ENCODE results near the gene FBXO36. TPM values are rescaled to one million over a fixed set of nuclear protein-coding genes. Genes with fewer than 3 reads are reported as not detected.
A peak's percentile ranks its signal among the peaks of the same experiment; 100 is the strongest.

Gene FBXO36
- total and polyA plus RNA-seq, 10 of the 15 experiments (the other 5 are each of a cell fraction or from before 2014, with no cell fraction given): 0.79 to 2.7 (median 1.3) TPM

- no peaks in the 10 kb centered on the region for H4K20me1 ChIP-seq (ENCODE audit: control insufficient read depth, insufficient read depth)
- in situ Hi-C loops (cut with MboI): no loop called here
- H3K9me3 ChIP-seq (replicated peaks; ENCODE audit: control insufficient read depth, insufficient read depth, low read length): no peaks in the 10 kb centered on the region
- DNase-seq (ENCODE audit: low read depth, low spot score) (no peak), FAIRE-seq (peak; percentile 69), ATAC-seq (peak; percentile 84)
- 0% methylated on average over 1 of the region's 1 CpG for WGBS (ENCODE audit: insufficient coverage, insufficient replicate concordance, low lambda C conversion rate, missing lambda C conversion rate)
- no TSS peak for BruUV-seq (replicated peaks)
- H3K4me2 ChIP-seq (ENCODE audit: control insufficient read depth, insufficient read depth): peak overlapping the region; percentile 20
- H3K4me3 ChIP-seq: no peak overlapping the region
- no peak overlapping the region for H3K9ac ChIP-seq (ENCODE audit: control insufficient read depth, insufficient read depth, low read length)
- SMC1A ChIA-PET (ENCODE audit: uncharacterized antibody, unreplicated experiment): no interaction called here
- H3K27me3 ChIP-seq (replicated peaks in 1 of 2; ENCODE audit: control insufficient read depth in 2 of 2, insufficient read depth in 2 of 2, low read length in 1 of 2): no peaks in the 10 kb centered on the region
- no peaks in the 10 kb centered on the region for H3K36me3 ChIP-seq (ENCODE audit: control insufficient read depth in 2 of 2, insufficient read depth in 2 of 2, low read length in 1 of 2)
- intact Hi-C loops (cut with micrococcal nuclease; ENCODE audit: unreplicated experiment): no loop called here
- H3K4me1 ChIP-seq (ENCODE audit: control insufficient read depth, insufficient read depth, low read length): peaks cover 3% of the 10 kb centered on the region; the same call in 1 of the 2 replicates
- no peak overlapping the region for H3K27ac ChIP-seq (ENCODE audit: control insufficient read depth, insufficient read depth)
- RAD21 ChIA-PET (ENCODE audit: unreplicated experiment): no interaction called here
- no peak overlapping the region for H2AFZ ChIP-seq (ENCODE audit: control insufficient read depth, low read depth, low read length)
- no peaks in the 10 kb centered on the region for H3K79me2 ChIP-seq (ENCODE audit: control insufficient read depth, insufficient read depth, low read length)
- POLR2A ChIA-PET: interaction anchor here (0.7 kb wide), 1 partner anchor 25 kb away, joined by 3 read pairs; no protein-coding TSS in a partner anchor
- CTCF ChIA-PET: no interaction called here
- TF ChIP-seq BCL11A (IDR thresholded peaks at IDR 0.05; ENCODE audit: low read depth, low read length): peak; percentile 48; the same call in 1 of the 2 replicates
- TF ChIP-seq IRF4 (IDR thresholded peaks at IDR 0.05; ENCODE audit: low read depth, low read length): peak; percentile 48; the same call in 1 of the 2 replicates
- TF ChIP-seq POLR2AphosphoS5 (IDR thresholded peaks at IDR 0.05; ENCODE audit: low read length): no peak
- TF ChIP-seq NFYB (IDR thresholded peaks at IDR 0.05; ENCODE audit: insufficient read depth, low read depth, low read length): no peak
- no peak for TF ChIP-seq ZBED1 (IDR thresholded peaks at IDR 0.05; ENCODE audit: borderline replicate concordance)
- TF ChIP-seq HDGF (IDR thresholded peaks at IDR 0.05): no peak
- TF ChIP-seq, protein P1, sequence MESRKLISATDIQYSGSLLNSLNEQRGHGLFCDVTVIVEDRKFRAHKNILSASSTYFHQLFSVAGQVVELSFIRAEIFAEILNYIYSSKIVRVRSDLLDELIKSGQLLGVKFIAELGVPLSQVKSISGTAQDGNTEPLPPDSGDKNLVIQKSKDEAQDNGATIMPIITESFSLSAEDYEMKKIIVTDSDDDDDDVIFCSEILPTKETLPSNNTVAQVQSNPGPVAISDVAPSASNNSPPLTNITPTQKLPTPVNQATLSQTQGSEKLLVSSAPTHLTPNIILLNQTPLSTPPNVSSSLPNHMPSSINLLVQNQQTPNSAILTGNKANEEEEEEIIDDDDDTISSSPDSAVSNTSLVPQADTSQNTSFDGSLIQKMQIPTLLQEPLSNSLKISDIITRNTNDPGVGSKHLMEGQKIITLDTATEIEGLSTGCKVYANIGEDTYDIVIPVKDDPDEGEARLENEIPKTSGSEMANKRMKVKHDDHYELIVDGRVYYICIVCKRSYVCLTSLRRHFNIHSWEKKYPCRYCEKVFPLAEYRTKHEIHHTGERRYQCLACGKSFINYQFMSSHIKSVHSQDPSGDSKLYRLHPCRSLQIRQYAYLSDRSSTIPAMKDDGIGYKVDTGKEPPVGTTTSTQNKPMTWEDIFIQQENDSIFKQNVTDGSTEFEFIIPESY (IDR thresholded peaks at IDR 0.05): no peak
- TF ChIP-seq, protein P2, sequence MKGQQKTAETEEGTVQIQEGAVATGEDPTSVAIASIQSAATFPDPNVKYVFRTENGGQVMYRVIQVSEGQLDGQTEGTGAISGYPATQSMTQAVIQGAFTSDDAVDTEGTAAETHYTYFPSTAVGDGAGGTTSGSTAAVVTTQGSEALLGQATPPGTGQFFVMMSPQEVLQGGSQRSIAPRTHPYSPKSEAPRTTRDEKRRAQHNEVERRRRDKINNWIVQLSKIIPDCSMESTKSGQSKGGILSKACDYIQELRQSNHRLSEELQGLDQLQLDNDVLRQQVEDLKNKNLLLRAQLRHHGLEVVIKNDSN (IDR thresholded peaks at IDR 0.05; ENCODE audit: borderline replicate concordance, extremely low read length, insufficient read depth, low read depth, low read length): no peak
- no peak for TF ChIP-seq BMI1 (IDR thresholded peaks at IDR 0.05; ENCODE audit: borderline replicate concordance)
- no peak for TF ChIP-seq ZNF24 (IDR thresholded peaks at IDR 0.05)
- TF ChIP-seq USF2 (IDR thresholded peaks at IDR 0.05; ENCODE audit: borderline replicate concordance, low read depth, low read length): no peak
- no peak for TF ChIP-seq ZZZ3 (IDR thresholded peaks at IDR 0.05; ENCODE audit: control insufficient read depth, insufficient read length, low read depth)
- TF ChIP-seq CBX3 (IDR thresholded peaks at IDR 0.05; ENCODE audit: borderline replicate concordance, low read depth): no peak
- TF ChIP-seq, protein P3, sequence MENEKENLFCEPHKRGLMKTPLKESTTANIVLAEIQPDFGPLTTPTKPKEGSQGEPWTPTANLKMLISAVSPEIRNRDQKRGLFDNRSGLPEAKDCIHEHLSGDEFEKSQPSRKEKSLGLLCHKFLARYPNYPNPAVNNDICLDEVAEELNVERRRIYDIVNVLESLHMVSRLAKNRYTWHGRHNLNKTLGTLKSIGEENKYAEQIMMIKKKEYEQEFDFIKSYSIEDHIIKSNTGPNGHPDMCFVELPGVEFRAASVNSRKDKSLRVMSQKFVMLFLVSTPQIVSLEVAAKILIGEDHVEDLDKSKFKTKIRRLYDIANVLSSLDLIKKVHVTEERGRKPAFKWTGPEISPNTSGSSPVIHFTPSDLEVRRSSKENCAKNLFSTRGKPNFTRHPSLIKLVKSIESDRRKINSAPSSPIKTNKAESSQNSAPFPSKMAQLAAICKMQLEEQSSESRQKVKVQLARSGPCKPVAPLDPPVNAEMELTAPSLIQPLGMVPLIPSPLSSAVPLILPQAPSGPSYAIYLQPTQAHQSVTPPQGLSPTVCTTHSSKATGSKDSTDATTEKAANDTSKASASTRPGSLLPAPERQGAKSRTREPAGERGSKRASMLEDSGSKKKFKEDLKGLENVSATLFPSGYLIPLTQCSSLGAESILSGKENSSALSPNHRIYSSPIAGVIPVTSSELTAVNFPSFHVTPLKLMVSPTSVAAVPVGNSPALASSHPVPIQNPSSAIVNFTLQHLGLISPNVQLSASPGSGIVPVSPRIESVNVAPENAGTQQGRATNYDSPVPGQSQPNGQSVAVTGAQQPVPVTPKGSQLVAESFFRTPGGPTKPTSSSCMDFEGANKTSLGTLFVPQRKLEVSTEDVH (IDR thresholded peaks at IDR 0.05; ENCODE audit: low read depth, partially characterized antibody): no peak
- no peak for TF ChIP-seq TCF12 (IDR thresholded peaks at IDR 0.05; ENCODE audit: low read depth, low read length)
These were observed 25.2 kb downstream of the FBXO36 start for GRCh38 chr2:229947544-229947943.

Measured in GM12878 (cell line).